Fibroblast of mammary gland (primary cell): ENCODE measurements around the gene CDK2AP2.

Experiments used
- DNase-seq: peaks from one replicate; pipeline ENCODE4 v3.0.0-alpha.2; 2010; ENCODE audit warnings: low read depth
- H3K4me3 ChIP-seq: 2 replicates; pipeline ENCODE4 v1.5.1; 2011; ENCODE audit warnings: low read depth, mild to moderate bottlenecking, low read length, moderate library complexity; ENCODE audit not compliant: control insufficient read depth
- TF ChIP-seq, protein P1 (sequence below): conservative IDR thresholded peaks from 2 replicates; pipeline ENCODE4 v1.5.1; 2011; ENCODE audit warnings: low read depth, low read length, inconsistent platforms; ENCODE audit not compliant: control insufficient read depth, insufficient read depth

Gene CDK2AP2

DNA sequence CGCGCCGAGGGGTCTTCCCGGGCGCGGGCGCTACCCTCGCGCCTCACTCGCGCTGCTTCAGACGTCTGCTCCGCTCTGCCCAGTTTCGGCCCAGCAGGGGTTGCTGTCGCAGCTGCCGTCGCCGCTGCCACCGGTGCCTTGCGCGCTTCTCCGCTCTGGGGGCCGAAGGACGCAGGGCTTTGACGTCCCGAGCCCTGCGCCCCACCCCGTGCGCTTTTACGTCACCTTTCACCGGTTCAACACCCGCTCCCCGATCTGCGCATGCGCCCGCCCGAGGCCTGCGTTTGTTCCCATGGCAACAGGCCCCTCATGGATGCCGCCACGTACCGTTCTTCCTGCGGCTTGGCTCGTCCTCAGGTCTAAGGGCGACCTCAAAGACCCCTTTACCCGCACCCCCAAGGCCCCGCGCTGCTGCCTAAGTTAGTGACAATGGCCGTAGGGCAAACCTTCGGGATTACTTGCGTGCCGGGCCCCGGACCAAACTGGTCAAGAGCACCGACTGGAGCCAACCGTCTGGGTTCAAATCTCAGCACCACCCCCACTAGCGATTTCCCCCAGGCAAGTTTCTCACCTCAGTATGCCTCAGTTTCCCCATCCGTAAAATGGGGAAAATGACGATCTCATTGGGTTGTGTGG, 642 bp upstream of the CDK2AP2 start:
- TF ChIP-seq, protein P1, sequence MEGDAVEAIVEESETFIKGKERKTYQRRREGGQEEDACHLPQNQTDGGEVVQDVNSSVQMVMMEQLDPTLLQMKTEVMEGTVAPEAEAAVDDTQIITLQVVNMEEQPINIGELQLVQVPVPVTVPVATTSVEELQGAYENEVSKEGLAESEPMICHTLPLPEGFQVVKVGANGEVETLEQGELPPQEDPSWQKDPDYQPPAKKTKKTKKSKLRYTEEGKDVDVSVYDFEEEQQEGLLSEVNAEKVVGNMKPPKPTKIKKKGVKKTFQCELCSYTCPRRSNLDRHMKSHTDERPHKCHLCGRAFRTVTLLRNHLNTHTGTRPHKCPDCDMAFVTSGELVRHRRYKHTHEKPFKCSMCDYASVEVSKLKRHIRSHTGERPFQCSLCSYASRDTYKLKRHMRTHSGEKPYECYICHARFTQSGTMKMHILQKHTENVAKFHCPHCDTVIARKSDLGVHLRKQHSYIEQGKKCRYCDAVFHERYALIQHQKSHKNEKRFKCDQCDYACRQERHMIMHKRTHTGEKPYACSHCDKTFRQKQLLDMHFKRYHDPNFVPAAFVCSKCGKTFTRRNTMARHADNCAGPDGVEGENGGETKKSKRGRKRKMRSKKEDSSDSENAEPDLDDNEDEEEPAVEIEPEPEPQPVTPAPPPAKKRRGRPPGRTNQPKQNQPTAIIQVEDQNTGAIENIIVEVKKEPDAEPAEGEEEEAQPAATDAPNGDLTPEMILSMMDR, result no peak
- peak overlapping the region; percentile 72 for H3K4me3 ChIP-seq
- peak; percentile 92 for DNase-seq

DNA sequence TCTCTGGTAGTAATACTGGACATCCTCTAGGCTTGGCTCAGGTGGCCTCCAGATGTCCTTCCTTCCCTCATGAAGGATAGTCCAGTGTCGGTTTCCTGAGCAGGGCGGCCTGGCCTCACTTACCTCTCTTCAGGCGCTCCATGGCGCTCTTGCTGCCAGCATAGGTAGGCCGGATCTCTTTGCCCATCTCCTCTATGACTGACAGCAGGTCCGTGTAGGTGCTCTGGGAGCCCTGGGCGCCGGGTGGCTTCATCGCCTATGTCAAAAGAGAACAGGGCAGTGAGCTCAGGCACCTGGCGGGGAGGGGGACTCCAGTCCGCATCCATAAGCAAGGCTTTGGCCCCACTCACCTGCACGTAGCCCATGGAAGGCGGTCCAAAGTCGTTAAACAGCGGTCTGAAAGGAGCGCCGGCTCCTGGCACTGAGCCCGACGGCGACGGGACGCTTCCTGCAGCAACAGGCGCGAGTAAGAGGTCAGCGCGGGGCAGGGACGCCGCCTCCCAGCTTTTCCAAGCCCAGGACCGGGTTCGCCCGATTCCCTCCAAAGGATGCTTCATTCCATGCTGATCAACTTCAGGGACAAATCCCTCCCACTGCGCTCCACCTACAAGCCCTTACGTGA, 609 bp downstream of the CDK2AP2 start:
- TF ChIP-seq, protein P1, result no peak
- peak overlapping the region; percentile 72 for H3K4me3 ChIP-seq
- peak; percentile 74 for DNase-seq

DNA sequence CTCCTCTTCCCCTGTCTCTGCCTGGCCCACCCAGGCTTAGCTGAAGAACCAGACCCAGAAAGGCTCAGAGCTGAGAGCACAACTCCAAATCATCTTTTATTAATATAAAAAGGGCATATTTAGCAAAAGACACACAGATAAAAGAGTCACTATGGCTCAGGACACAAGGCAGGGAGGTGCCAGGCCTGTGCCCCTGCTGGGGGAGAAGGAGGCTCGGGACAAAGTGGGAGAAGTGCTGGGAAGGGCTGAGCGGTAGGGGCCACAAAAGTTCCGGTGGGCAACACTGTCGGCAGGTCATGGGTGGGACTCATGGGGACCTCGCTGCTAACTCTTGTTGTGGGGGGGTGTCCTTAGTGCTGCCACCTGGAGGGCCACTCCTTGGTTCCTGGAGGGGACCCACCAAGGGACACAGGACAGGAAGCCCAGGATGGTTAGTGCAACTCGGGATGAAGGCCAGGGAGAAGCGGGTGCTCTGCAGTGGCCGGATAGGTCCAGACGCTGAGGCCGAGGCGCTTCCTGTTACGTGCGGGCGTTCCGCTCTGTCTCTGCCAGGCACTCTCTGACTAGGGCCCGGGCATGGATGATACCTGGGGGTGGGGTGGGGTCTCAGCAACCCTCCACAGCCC, 1.4 kb downstream of the CDK2AP2 start:
- no peak overlapping the region for H3K4me3 ChIP-seq
- TF ChIP-seq, protein P1, result no peak
- no peak for DNase-seq

DNA sequence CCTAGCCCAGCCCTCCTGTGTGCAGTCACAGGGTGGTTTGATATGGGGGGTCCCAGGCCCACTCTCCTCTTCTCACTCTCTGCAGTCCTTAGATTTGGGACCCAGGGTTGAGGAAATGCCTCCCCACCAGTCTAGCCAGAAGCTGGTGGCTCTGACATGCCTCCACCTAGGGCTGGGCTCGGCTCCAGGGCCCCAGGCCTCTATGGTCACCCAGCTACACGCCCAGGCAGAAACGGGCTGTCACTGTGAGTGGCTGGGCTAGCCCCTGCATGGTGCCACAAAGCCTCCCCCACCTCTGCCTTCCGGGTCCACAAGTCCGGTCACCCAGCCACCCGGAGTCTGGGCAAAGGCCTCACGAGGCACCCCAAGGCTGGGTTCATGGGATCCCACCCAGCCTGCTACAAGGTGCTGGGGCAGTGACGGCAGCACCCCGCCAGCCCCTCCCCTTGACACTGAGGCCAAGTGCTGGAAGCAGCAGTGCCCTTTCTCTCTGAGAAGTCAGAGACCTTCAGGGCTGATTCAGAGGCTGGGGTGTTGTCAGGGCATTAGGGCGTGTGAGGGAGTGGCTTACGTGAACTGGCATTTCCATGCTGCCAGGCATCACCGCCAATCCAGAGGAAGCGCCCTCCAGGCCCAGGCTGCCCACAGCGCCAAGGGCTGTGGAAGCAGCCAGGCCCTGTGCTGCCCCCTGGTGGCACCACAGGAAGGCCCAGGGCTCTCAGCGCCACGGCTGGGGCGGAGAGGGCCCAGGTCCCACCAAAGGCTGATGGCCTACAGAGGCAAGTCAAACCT, 2.2 kb downstream of the CDK2AP2 start:
- DNase-seq, result peak; percentile 90
- peak overlapping the region; percentile 19 for H3K4me3 ChIP-seq
- TF ChIP-seq, protein P1, result peak; percentile 88

DNA sequence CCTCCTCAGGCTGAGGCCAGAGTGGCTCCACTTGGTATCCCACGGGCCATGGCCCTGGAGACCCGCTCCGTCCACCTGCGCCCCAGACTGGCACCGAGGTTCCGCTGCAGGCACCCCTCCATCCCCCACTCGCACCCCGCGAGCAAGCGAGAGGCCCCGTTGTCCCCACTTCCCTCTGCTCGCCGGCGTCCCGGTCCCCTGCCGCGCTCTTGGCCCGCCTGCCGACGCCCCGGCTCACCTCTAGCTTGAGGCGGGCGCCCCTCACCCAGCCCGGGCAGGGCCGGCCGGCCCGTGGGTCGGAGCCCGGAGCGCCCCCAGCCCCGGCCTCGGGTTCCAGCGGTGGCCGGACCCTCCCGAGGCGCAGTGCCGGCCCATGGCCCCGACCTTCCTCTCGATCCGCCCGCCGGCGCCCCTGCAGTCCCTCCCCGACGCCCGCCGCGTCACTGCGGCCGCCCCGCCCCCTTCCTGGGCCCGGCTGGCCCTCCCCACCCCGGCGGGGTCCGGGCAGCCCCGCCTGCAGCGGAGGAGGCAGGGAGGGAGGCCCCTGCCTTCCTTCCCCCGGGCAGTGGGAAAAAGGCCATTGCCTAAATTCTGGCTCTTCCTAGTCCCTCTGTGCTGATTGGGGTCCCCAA, 2.9 kb downstream of the CDK2AP2 start, which contains the start of gene PITPNM1:
TSS of gene PITPNM1 (minus strand) at position 414 of the 632 bp plus-strand sequence. CDS start 1,183 bp downstream, outside the sequence.
- no peak for DNase-seq
- peak within 1 kb of the TSS; percentile 64 for H3K4me3 ChIP-seq
- TF ChIP-seq, protein P1, result no peak
